Coronary artery (tissue), 2 donors: ENCODE results near the gene HRAS.
A peak's percentile ranks its signal among the peaks of the same experiment; 100 is the strongest.

ENCODE experiments used
- DNase-seq: peaks from one replicate; pipeline ENCODE4 v3.0.0-alpha.2; 2017; ENCODE audit warnings: low spot score
- H3K27ac ChIP-seq, 2 donors: fragments of 200-600 bp; sonication (generic); one replicate each; pipeline ENCODE4 v1.5.1; 2016 to 2019
- H3K4me3 ChIP-seq: fragments of 200-600 bp; sonication (generic); 2 replicates; pipeline ENCODE4 v1.5.1; 2016; ENCODE audit warnings: mild to moderate bottlenecking, moderate library complexity
- CTCF ChIP-seq: fragments of 200-600 bp; sonication (generic); IDR thresholded peaks from one replicate; pipeline ENCODE4 v1.5.1; 2019; ENCODE audit warnings: antibody characterized with exemption

The HRAS gene

GRCh38 chr11:507727-508515 lies 27.5 kb downstream of the HRAS start:
- H3K27ac ChIP-seq: peak overlapping the region; percentile 99 to 100
- no peak for DNase-seq
- H3K4me3 ChIP-seq: peak overlapping the region; percentile 97
- no peak for TF ChIP-seq CTCF

- TF ChIP-seq CTCF: no peak
- Histone ChIP-seq H3K4me3 (peak within 1 kb of the TSS; percentile 97), H3K27ac (peak within 1 kb of the TSS; percentile 99 to 100)
- DNase-seq: peak; percentile 99
These were observed 28.2 kb downstream of the HRAS start, which contains the start of gene RNH1 for GRCh38 chr11:506995-507726. Gene RNH1, minus strand, starts transcription at chr11:507242. Its CDS starts 5,080 bp downstream, at chr11:502162.

GRCh38 chr11:506238-506994 lies 29.0 kb downstream of the HRAS start:
- peak; percentile 98 for DNase-seq
- Histone ChIP-seq H3K27ac (peak overlapping the region; percentile 99 to 100), H3K4me3 (peak overlapping the region; percentile 97)
- TF ChIP-seq CTCF: no peak

- Histone ChIP-seq H3K27ac (peak overlapping the region; percentile 70 to 91), H3K4me3 (peak overlapping the region; percentile 97)
- no peak for DNase-seq
- no peak for TF ChIP-seq CTCF
These were observed 30.4 kb downstream of the HRAS start for GRCh38 chr11:504994-505344.

- DNase-seq: peak; percentile 78
- Histone ChIP-seq H3K4me3 (peak overlapping the region; percentile 97), H3K27ac (peak overlapping the region; percentile 70 to 91)
- TF ChIP-seq CTCF: no peak
These were observed 31.1 kb downstream of the HRAS start for GRCh38 chr11:504053-504993.
